Mucosa of stomach (tissue), 1 donor: ENCODE measurements around the gene CDC42.

Experiments used
- H3K27me3 ChIP-seq: one replicate; pipeline ENCODE4 v1.7.0; 2013; ENCODE audit warnings: mild to moderate bottlenecking, low read length; ENCODE audit not compliant: control insufficient read depth, insufficient read depth
- H3K36me3 ChIP-seq: one replicate; pipeline ENCODE4 v1.7.0; 2013; ENCODE audit warnings: low read length; ENCODE audit not compliant: control insufficient read depth, insufficient read depth
- H3K4me1 ChIP-seq: one replicate; pipeline ENCODE4 v1.7.0; 2013; ENCODE audit warnings: mild to moderate bottlenecking, low read length; ENCODE audit not compliant: control insufficient read depth, insufficient read depth
- H3K4me3 ChIP-seq: one replicate; pipeline ENCODE4 v1.7.0; 2013; ENCODE audit warnings: low read length
- H3K9ac ChIP-seq: one replicate; pipeline ENCODE4 v1.7.0; 2013; ENCODE audit warnings: mild to moderate bottlenecking, low read length, moderate library complexity
- H3K9me3 ChIP-seq: one replicate; pipeline ENCODE4 v1.7.0; 2013; ENCODE audit warnings: mild to moderate bottlenecking, low read length, moderate library complexity; ENCODE audit not compliant: control insufficient read depth
- donor health status: Pancreatic carcinoma.

CDC42 gene

GRCh38 chr1:22105611-22106207 is 53.2 kb downstream of the CDC42 start:
- Histone ChIP-seq H3K36me3 (no peaks in the 10 kb centered on the region), H3K27me3 (no peaks in the 10 kb centered on the region), H3K9ac (no peak overlapping the region), H3K4me1 (peaks cover 18% of the 10 kb centered on the region), H3K4me3 (no peak overlapping the region), H3K9me3 (no peaks in the 10 kb centered on the region)

GRCh38 chr1:22107126-22107525 is 54.6 kb downstream of the CDC42 start:
- Histone ChIP-seq H3K9ac (no peak overlapping the region), H3K9me3 (no peaks in the 10 kb centered on the region), H3K4me3 (no peak overlapping the region), H3K36me3 (no peaks in the 10 kb centered on the region), H3K4me1 (peaks cover 29% of the 10 kb centered on the region), H3K27me3 (no peaks in the 10 kb centered on the region)

- H3K27me3 ChIP-seq: no peaks in the 10 kb centered on the region
- no peak overlapping the region for H3K9ac ChIP-seq
- no peaks in the 10 kb centered on the region for H3K9me3 ChIP-seq
- H3K36me3 ChIP-seq: no peaks in the 10 kb centered on the region
- H3K4me1 ChIP-seq: peaks cover 24% of the 10 kb centered on the region
- no peak overlapping the region for H3K4me3 ChIP-seq
These were observed 56.0 kb downstream of the CDC42 start for GRCh38 chr1:22108339-22109105.

- H3K27me3 ChIP-seq: no peaks in the 10 kb centered on the region
- no peaks in the 10 kb centered on the region for H3K9me3 ChIP-seq
- H3K4me1 ChIP-seq: peaks cover 32% of the 10 kb centered on the region
- H3K36me3 ChIP-seq: no peaks in the 10 kb centered on the region
- H3K9ac ChIP-seq: no peak overlapping the region
- H3K4me3 ChIP-seq: no peak overlapping the region
These were observed 57.5 kb downstream of the CDC42 start for GRCh38 chr1:22110016-22110415.

- Histone ChIP-seq H3K9ac (no peak overlapping the region), H3K4me3 (no peak overlapping the region), H3K9me3 (no peaks in the 10 kb centered on the region), H3K27me3 (no peaks in the 10 kb centered on the region), H3K4me1 (peaks cover 32% of the 10 kb centered on the region), H3K36me3 (no peaks in the 10 kb centered on the region)
These were observed 58.6 kb downstream of the CDC42 start for GRCh38 chr1:22111115-22111514.

- Histone ChIP-seq H3K36me3 (no peaks in the 10 kb centered on the region), H3K9me3 (no peaks in the 10 kb centered on the region), H3K9ac (no peak overlapping the region), H3K4me1 (peaks cover 32% of the 10 kb centered on the region), H3K4me3 (no peak overlapping the region), H3K27me3 (no peaks in the 10 kb centered on the region)
These were observed 59.1 kb downstream of the CDC42 start for GRCh38 chr1:22111620-22112019.

- H3K4me3 ChIP-seq: no peak overlapping the region
- H3K27me3 ChIP-seq: no peaks in the 10 kb centered on the region
- H3K9me3 ChIP-seq: no peaks in the 10 kb centered on the region
- H3K4me1 ChIP-seq: peaks cover 38% of the 10 kb centered on the region
- H3K9ac ChIP-seq: no peak overlapping the region
- no peaks in the 10 kb centered on the region for H3K36me3 ChIP-seq
These were observed 60.0 kb downstream of the CDC42 start for GRCh38 chr1:22112554-22112953.

GRCh38 chr1:22114083-22115012 is 61.8 kb downstream of the CDC42 start:
- H3K36me3 ChIP-seq: no peaks in the 10 kb centered on the region
- no peaks in the 10 kb centered on the region for H3K27me3 ChIP-seq
- H3K4me3 ChIP-seq: no peak overlapping the region
- no peak overlapping the region for H3K9ac ChIP-seq
- H3K9me3 ChIP-seq: no peaks in the 10 kb centered on the region
- H3K4me1 ChIP-seq: peaks cover 29% of the 10 kb centered on the region

- no peak overlapping the region for H3K9ac ChIP-seq
- no peaks in the 10 kb centered on the region for H3K27me3 ChIP-seq
- no peaks in the 10 kb centered on the region for H3K9me3 ChIP-seq
- peaks cover 25% of the 10 kb centered on the region for H3K4me1 ChIP-seq
- H3K4me3 ChIP-seq: no peak overlapping the region
- H3K36me3 ChIP-seq: no peaks in the 10 kb centered on the region
These were observed 62.8 kb downstream of the CDC42 start for GRCh38 chr1:22115286-22115685.

GRCh38 chr1:22117238-22117637 is 64.7 kb downstream of the CDC42 start:
- Histone ChIP-seq H3K36me3 (no peaks in the 10 kb centered on the region), H3K9ac (no peak overlapping the region)

GRCh38 chr1:22117851-22118250 is 65.3 kb downstream of the CDC42 start:
- H3K9me3 ChIP-seq: no peaks in the 10 kb centered on the region
- no peak overlapping the region for H3K9ac ChIP-seq
- H3K36me3 ChIP-seq: no peaks in the 10 kb centered on the region
- H3K4me3 ChIP-seq: no peak overlapping the region
- H3K4me1 ChIP-seq: peaks cover 14% of the 10 kb centered on the region
- H3K27me3 ChIP-seq: no peaks in the 10 kb centered on the region

More at GRCh38 chr1:22117238-22117637, 64.7 kb downstream of the CDC42 start:
- peaks cover 14% of the 10 kb centered on the region for H3K4me1 ChIP-seq
- H3K27me3 ChIP-seq: no peaks in the 10 kb centered on the region
- H3K9me3 ChIP-seq: no peaks in the 10 kb centered on the region
- no peak overlapping the region for H3K4me3 ChIP-seq
